Measurements from ENCODE around the gene SMAD5. TPM values are rescaled to one million over a fixed set of nuclear protein-coding genes. Genes with fewer than 3 reads are reported as not detected.
A peak's percentile ranks its signal among the peaks of the same experiment; 100 is the strongest.

Gene SMAD5
- total RNA-seq, 2 donors from 2014 or later: 97.8 to 105 TPM

DNA sequence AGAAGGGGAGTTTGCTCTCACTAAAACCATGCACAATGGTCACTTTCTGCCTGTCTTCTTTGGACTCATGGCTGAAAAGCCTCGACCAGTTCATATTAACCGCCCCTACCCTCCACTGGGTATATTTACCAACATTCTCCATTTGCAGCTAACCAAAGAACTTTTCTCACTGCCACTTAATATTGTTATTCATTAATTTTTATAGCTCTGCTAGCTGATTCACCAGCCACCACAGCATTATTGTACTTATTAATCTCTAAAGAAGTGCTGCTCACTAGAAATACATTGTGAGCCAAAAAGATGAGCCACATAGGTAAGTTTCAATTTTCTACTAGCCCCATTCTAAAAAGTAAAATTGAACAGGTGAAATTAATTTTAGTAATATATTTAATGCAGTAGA, 93.8 kb downstream of the SMAD5 start:
- Mint-ChIP-seq H3K9me3 (peaks cover under 1% of the 10 kb centered on the region), H3K36me3 (ENCODE audit: low read depth) (no peaks in the 10 kb centered on the region), H3K27me3 (ENCODE audit: insufficient read depth) (peaks cover 1% of the 10 kb centered on the region), H3K27ac (no peak overlapping the region), H3K4me1 (peaks cover 8% of the 10 kb centered on the region), H3K4me3 (no peak overlapping the region)
- no peaks in the 10 kb centered on the region for H3K4me1 ChIP-seq (ENCODE audit: control insufficient read depth, insufficient read depth, low read length)
- H3K36me3 ChIP-seq (ENCODE audit: control insufficient read depth, insufficient read depth, low read length): no peaks in the 10 kb centered on the region
- no peak overlapping the region for H3K9ac ChIP-seq (ENCODE audit: extremely low read depth, low read length, poor library complexity, severe bottlenecking)
- no peak overlapping the region for H3K27ac ChIP-seq (ENCODE audit: low read depth, low read length)
- H3K4me3 ChIP-seq (ENCODE audit: low read length): no peak overlapping the region
- TF ChIP-seq, protein P1, sequence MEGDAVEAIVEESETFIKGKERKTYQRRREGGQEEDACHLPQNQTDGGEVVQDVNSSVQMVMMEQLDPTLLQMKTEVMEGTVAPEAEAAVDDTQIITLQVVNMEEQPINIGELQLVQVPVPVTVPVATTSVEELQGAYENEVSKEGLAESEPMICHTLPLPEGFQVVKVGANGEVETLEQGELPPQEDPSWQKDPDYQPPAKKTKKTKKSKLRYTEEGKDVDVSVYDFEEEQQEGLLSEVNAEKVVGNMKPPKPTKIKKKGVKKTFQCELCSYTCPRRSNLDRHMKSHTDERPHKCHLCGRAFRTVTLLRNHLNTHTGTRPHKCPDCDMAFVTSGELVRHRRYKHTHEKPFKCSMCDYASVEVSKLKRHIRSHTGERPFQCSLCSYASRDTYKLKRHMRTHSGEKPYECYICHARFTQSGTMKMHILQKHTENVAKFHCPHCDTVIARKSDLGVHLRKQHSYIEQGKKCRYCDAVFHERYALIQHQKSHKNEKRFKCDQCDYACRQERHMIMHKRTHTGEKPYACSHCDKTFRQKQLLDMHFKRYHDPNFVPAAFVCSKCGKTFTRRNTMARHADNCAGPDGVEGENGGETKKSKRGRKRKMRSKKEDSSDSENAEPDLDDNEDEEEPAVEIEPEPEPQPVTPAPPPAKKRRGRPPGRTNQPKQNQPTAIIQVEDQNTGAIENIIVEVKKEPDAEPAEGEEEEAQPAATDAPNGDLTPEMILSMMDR (conservative IDR thresholded peaks at IDR 0.05): no peak
- H3K27me3 ChIP-seq (ENCODE audit: control insufficient read depth, insufficient read depth, low read length, poor library complexity, severe bottlenecking): no peaks in the 10 kb centered on the region
- 88 to 100% methylated on average over 2 of the region's 2 CpGs for WGBS, 2 experiments (ENCODE audit: insufficient coverage in 1 of 2, insufficient read length in 1 of 2)
- H3K9me3 ChIP-seq (ENCODE audit: control insufficient read depth, low read length): no peaks in the 10 kb centered on the region
- DNase-seq: no peak

DNA sequence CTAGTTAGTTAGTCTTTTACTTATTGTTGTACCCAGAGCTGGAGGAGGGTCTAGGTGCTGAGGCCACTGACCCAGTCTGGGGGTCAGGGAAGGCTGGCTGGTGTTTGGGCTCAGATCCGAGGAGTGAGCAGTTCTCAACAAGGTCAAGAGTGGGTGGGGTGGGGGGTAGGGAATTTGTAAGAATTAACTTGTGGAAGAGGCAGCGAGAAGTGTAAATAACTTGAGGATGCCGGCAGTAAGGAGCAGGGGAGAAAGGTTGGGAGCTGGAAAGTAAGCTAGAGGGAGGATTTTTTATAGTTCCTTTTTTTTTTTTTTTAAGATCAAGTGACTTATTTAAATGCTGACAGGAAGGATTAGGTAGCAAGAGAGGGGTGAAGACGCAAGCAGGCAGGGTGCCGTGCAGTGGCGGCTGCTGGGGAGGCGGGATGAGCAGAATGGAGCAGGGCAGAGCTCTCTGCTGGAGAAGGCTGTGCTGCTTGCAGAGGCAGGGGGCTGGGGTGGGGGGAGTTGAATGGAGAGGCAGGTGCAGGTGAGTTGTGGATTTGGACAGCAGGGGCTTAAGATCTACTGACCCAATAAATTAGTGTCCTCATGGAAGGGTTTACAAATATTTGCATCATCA, 95.6 kb downstream of the SMAD5 start:
- 53 to 80% methylated on average over 4 to 7 of the region's 7 CpGs for WGBS, 2 experiments (ENCODE audit: insufficient coverage in 1 of 2, insufficient read length in 1 of 2)
- Mint-ChIP-seq H3K27ac (no peak overlapping the region), H3K4me3 (no peak overlapping the region)

DNA sequence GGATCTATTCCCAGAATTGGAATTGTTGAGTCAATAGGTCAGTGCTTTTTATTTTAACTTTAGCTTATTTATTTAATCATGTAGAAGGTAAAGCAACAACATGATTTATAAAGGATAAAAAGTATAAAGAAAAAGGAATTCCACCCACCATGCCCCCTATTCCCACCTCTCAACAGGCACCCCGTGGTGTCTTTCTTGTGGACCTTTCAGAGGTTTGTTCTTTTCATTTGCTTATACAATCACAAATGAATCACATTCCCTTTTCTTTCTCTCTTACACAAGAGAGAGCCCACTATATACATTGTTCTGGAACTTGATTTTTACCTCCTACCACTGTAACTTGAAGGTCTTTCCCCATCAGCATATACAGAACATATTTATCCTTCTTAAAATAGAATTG, 97.5 kb downstream of the SMAD5 start:
- Histone ChIP-seq H3K36me3 (ENCODE audit: control insufficient read depth, insufficient read depth, low read length) (no peaks in the 10 kb centered on the region), H3K27ac (ENCODE audit: low read depth, low read length) (no peak overlapping the region), H3K27me3 (ENCODE audit: control insufficient read depth, insufficient read depth, low read length, poor library complexity, severe bottlenecking) (peaks cover 7% of the 10 kb centered on the region), H3K4me1 (ENCODE audit: control insufficient read depth, insufficient read depth, low read length) (no peaks in the 10 kb centered on the region), H3K4me3 (ENCODE audit: low read length) (no peak overlapping the region), H3K9me3 (ENCODE audit: control insufficient read depth, low read length) (no peaks in the 10 kb centered on the region), H3K9ac (ENCODE audit: extremely low read depth, low read length, poor library complexity, severe bottlenecking) (no peak overlapping the region)
- H3K27ac Mint-ChIP-seq: no peak overlapping the region
- peaks cover 8% of the 10 kb centered on the region for H3K4me1 Mint-ChIP-seq
- TF ChIP-seq, protein P1 (conservative IDR thresholded peaks at IDR 0.05): no peak
- H3K4me3 Mint-ChIP-seq: no peak overlapping the region
- H3K27me3 Mint-ChIP-seq (ENCODE audit: insufficient read depth): no peaks in the 10 kb centered on the region
- peak; percentile 44 for DNase-seq
- H3K9me3 Mint-ChIP-seq: no peaks in the 10 kb centered on the region
- no peaks in the 10 kb centered on the region for H3K36me3 Mint-ChIP-seq (ENCODE audit: low read depth)
- WGBS, 2 experiments (ENCODE audit: insufficient coverage in 1 of 2, insufficient read length in 1 of 2): 30% methylated on average over 1 of the region's 1 CpG; no CpG with 5 or more reads in 1 of the 2 experiments

More for the DNA sequence above, 95.6 kb downstream of the SMAD5 start:
- Mint-ChIP-seq H3K9me3 (no peaks in the 10 kb centered on the region), H3K36me3 (ENCODE audit: low read depth) (no peaks in the 10 kb centered on the region), H3K27me3 (ENCODE audit: insufficient read depth) (no peaks in the 10 kb centered on the region), H3K4me1 (peaks cover 8% of the 10 kb centered on the region)
- TF ChIP-seq, protein P1 (conservative IDR thresholded peaks at IDR 0.05): no peak
- peaks cover 4% of the 10 kb centered on the region for H3K27me3 ChIP-seq (ENCODE audit: control insufficient read depth, insufficient read depth, low read length, poor library complexity, severe bottlenecking)
- no peak overlapping the region for H3K9ac ChIP-seq (ENCODE audit: extremely low read depth, low read length, poor library complexity, severe bottlenecking)
- H3K27ac ChIP-seq (ENCODE audit: low read depth, low read length): no peak overlapping the region
- DNase-seq: peak; percentile 66
- H3K4me3 ChIP-seq (ENCODE audit: low read length): no peak overlapping the region
- no peaks in the 10 kb centered on the region for H3K36me3 ChIP-seq (ENCODE audit: control insufficient read depth, insufficient read depth, low read length)
- H3K4me1 ChIP-seq (ENCODE audit: control insufficient read depth, insufficient read depth, low read length): no peaks in the 10 kb centered on the region
- H3K9me3 ChIP-seq (ENCODE audit: control insufficient read depth, low read length): no peaks in the 10 kb centered on the region

Measured in endodermal cell (in vitro differentiated cells).